Hematopoietic multipotent progenitor cell treated with erythropoietin and hydrocortisone succinate and interleukin-3 and kit ligand, for 17 days (in vitro differentiated cells): Measurements from ENCODE around the gene ZFPM1.
A peak's percentile ranks its signal among the peaks of the same experiment; 100 is the strongest.

Source experiments
- DNase-seq: peaks from one replicate; pipeline ENCODE4 v3.0.0-alpha.2; 2015; ENCODE audit warnings: low spot score

Gene ZFPM1

GRCh38 chr16:88434353-88434690, 18.8 kb upstream of the ZFPM1 start:
- no peak for DNase-seq

- no peak for DNase-seq
Observed at GRCh38 chr16:88434746-88435145, 18.3 kb upstream of the ZFPM1 start.

GRCh38 chr16:88435437-88436355, 17.4 kb upstream of the ZFPM1 start:
- no peak for DNase-seq

GRCh38 chr16:88436796-88437195, 16.3 kb upstream of the ZFPM1 start:
- no peak for DNase-seq

- DNase-seq = peak; percentile 54
Observed at GRCh38 chr16:88437367-88437964, 15.6 kb upstream of the ZFPM1 start.

- DNase-seq = no peak
Observed at GRCh38 chr16:88438084-88438870, 14.8 kb upstream of the ZFPM1 start.

- DNase-seq = no peak
Observed at GRCh38 chr16:88439016-88439415, 14.1 kb upstream of the ZFPM1 start.

GRCh38 chr16:88439706-88440105, 13.4 kb upstream of the ZFPM1 start:
- no peak for DNase-seq

GRCh38 chr16:88440111-88440510, 13.0 kb upstream of the ZFPM1 start:
- DNase-seq = no peak

- DNase-seq = no peak
Observed at GRCh38 chr16:88440686-88441405, 12.2 kb upstream of the ZFPM1 start.

GRCh38 chr16:88441460-88441859, 11.6 kb upstream of the ZFPM1 start:
- DNase-seq = no peak

GRCh38 chr16:88442383-88442726, 10.7 kb upstream of the ZFPM1 start:
- DNase-seq = no peak

- DNase-seq = peak; percentile 85
Observed at GRCh38 chr16:88442727-88443576, 10.1 kb upstream of the ZFPM1 start.

- no peak for DNase-seq
Observed at GRCh38 chr16:88444826-88445582, 8.1 kb upstream of the ZFPM1 start.

GRCh38 chr16:88445583-88445960, 7.5 kb upstream of the ZFPM1 start:
- DNase-seq = no peak

GRCh38 chr16:88446061-88446460, 7.0 kb upstream of the ZFPM1 start:
- DNase-seq = no peak

- DNase-seq = no peak
Observed at GRCh38 chr16:88446736-88447135, 6.3 kb upstream of the ZFPM1 start.

GRCh38 chr16:88447881-88448280, 5.2 kb upstream of the ZFPM1 start:
- no peak for DNase-seq

GRCh38 chr16:88448461-88449266, 4.4 kb upstream of the ZFPM1 start:
- no peak for DNase-seq

GRCh38 chr16:88449267-88449561, 3.9 kb upstream of the ZFPM1 start:
- DNase-seq = no peak
